GM21381 (cell line): ENCODE data around the gene CRNN.

Experiments
- ATAC-seq: cut with Tn5 transposase; IDR thresholded peaks from one replicate; pipeline ENCODE4 v1.9.1; 2021; ENCODE audit warnings: mild to moderate bottlenecking, moderate library complexity; ENCODE audit not compliant: unreplicated experiment

CRNN gene

GRCh38 chr1:152413909-152414308, at the start of gene CRNN:
CRNN (minus strand) TSS chr1:152414263; CDS start chr1:152412233, 2,030 bp downstream.
- no peak for ATAC-seq

- no peak for ATAC-seq
These were observed 48.6 kb upstream of the CRNN start for GRCh38 chr1:152462636-152463035.

- ATAC-seq: no peak
These were observed 47.5 kb upstream of the CRNN start for GRCh38 chr1:152461544-152461943.

- ATAC-seq: no peak
These were observed 46.5 kb upstream of the CRNN start for GRCh38 chr1:152460529-152460899.

- peak; percentile 93 for ATAC-seq
These were observed 45.8 kb upstream of the CRNN start for GRCh38 chr1:152459596-152460528.

- ATAC-seq: no peak
These were observed 44.5 kb upstream of the CRNN start for GRCh38 chr1:152458384-152459185.

- ATAC-seq: no peak
These were observed 43.5 kb upstream of the CRNN start for GRCh38 chr1:152457561-152457960.

GRCh38 chr1:152457071-152457470, 43.0 kb upstream of the CRNN start:
- ATAC-seq: no peak

- ATAC-seq: no peak
These were observed 37.2 kb upstream of the CRNN start for GRCh38 chr1:152451254-152451653.

- ATAC-seq: no peak
These were observed 35.6 kb upstream of the CRNN start for GRCh38 chr1:152449661-152450060.

GRCh38 chr1:152448496-152448895, 34.4 kb upstream of the CRNN start:
- ATAC-seq: no peak

GRCh38 chr1:152448095-152448494, 34.0 kb upstream of the CRNN start:
- ATAC-seq: no peak

- ATAC-seq: no peak
These were observed 33.4 kb upstream of the CRNN start for GRCh38 chr1:152447484-152447883.

- ATAC-seq: no peak
These were observed 30.0 kb upstream of the CRNN start for GRCh38 chr1:152444045-152444444.

GRCh38 chr1:152442765-152443164, 28.7 kb upstream of the CRNN start:
- ATAC-seq: no peak

GRCh38 chr1:152442301-152442700, 28.2 kb upstream of the CRNN start:
- ATAC-seq: no peak

- ATAC-seq: no peak
These were observed 27.7 kb upstream of the CRNN start for GRCh38 chr1:152441756-152442155.

GRCh38 chr1:152440635-152441471, 26.8 kb upstream of the CRNN start:
- no peak for ATAC-seq

GRCh38 chr1:152436593-152437496, 22.8 kb upstream of the CRNN start:
- no peak for ATAC-seq

- ATAC-seq: no peak
These were observed 13.4 kb upstream of the CRNN start for GRCh38 chr1:152427458-152427857.
